ELR (cell line): ENCODE data around the gene SCNN1A.

Source experiments
- DNase-seq: peaks from one replicate; pipeline ENCODE4 v3.0.0-alpha.2; 2015; ENCODE audit warnings: low read depth

Gene SCNN1A

DNA sequence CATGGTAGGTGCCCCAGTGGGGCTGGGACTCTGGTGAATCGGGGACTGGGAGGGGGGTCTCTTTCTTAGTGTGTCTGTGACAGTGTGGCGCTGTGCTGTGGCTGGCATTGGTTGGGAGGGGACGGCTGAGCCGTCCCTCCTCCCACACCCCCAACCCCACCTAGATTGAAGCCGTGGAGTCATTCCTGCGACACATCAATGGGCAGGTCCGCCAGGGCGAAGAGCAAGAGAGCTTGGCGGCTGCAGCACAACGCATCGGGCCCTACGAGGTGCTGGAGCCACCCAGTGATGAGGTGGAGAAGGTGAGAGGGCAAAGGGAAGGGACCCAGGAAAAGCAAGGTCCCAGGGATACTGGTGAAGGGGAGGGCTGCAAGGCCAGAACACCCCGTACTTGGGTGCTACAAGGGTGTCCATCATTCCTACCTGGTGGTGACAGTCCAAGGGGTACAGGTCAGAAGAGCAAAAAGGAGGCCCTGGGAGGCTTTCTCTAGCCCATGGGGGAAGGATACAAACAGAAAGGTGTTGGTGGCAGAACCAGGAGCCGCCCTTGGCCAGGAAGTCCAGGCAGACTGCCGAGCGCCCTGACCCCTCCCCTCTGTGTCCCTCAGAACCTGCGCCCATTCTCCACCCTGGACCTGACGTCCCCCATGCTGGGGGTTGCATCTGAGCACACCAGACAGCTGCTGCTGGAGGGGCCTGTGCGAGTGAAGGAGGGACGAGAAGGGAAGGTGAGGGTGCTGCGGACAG lies 57.5 kb downstream of the SCNN1A start:
- no peak for DNase-seq

DNA sequence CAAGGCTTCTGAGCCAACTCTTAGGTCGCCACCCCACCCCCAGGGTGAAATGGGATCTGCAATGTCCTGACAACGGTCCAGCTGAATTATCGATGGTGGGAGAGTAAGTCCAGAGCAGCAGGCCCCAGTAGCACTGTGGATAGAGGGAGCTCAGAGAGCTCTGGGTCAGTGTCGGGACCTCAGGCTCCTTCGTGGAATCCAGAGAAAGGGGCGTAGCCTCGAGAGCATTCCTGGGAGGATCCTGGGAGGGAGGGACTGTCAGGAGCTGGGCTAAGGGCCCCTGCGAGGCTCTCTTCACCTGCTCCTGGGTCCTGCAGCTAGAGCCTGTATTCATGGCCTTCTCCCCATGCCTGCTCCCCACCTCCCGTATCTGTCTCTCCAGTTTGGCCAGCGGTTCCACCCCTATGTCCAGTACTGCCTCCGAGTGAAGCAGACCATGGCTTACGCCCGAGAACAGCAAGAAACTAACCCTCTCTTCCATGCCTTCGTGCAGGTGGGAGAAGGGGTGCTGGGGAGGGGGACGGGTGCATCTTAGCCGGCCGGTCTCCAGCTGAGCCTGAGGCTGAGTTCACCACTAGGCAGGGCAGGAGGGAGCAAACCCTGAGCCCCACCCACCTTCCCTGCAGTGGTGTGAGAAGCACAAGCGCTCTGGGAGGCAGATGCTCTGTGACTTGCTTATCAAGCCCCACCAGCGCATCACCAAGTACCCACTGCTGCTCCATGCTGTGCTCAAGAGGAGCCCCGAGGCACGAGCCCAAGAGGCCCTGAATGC lies 58.3 kb downstream of the SCNN1A start:
- DNase-seq = no peak

DNA sequence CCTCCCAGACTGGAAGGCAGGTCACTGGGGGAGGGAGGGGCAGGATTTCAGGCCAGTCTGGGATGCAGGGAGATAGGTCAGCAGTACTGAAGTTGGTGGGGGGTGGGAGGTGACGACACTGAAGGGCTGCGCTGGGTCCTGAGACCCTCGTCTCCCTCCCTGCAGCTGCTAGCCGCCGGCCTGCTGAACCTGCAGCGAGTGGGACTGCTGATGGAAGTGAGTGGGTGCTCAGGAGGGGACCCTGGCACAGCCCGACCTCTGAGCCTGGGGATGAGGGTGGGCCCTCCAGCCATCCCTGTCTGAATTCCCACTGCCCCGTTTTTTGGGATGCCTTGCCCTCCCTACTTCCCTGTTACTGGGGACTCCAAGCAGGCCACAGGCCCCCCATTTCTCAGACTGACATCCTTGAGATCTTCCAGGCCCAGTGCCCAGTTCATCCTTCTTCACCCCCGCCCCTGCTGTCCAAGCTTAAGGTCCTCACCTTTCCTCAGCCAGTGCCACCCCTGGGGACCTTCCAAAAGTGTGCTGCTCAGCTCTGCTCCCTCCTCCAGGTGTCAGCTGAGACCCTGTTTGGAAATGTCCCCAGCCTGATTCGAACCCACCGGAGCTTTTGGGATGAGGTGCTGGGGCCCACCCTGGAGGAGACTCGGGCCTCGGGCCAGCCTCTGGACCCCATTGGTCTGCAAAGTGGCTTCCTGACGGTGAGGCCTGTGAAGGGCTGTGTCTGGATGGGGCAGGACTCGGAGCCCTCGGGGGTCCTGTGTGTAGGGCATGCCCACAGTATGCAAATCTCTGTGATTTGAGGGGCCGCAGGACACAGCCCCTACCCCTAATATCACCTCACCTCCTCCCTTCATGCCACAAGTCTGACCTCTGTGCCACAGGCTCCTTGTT lies 59.4 kb downstream of the SCNN1A start:
- no peak for DNase-seq

DNA sequence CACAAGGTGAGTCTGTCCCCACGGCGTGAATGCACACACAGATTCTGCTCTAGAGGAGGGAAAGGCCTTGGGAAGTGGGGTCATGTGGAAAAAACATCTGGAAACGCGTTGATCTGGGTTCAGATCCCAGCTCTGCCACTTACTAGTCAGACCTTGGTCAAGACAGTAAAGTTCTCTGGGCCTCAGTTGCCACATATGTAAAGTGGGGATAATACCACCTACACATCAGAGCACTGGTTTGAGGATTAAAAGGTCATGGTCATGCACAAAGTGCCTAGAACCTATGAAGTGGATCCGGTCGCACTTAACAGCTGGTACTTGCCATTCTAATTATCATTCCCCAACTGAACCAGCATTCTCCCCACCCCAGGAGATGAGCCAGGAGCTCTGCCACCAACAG lies 60.2 kb downstream of the SCNN1A start:
- DNase-seq = no peak

- no peak for DNase-seq
These were observed 60.6 kb downstream of the SCNN1A start for GRCh38 chr12:6314776-6315175.

- DNase-seq = no peak
These were observed 61.9 kb downstream of the SCNN1A start for GRCh38 chr12:6313326-6313940.

- no peak for DNase-seq
These were observed 62.6 kb downstream of the SCNN1A start for GRCh38 chr12:6312529-6313325.

DNA sequence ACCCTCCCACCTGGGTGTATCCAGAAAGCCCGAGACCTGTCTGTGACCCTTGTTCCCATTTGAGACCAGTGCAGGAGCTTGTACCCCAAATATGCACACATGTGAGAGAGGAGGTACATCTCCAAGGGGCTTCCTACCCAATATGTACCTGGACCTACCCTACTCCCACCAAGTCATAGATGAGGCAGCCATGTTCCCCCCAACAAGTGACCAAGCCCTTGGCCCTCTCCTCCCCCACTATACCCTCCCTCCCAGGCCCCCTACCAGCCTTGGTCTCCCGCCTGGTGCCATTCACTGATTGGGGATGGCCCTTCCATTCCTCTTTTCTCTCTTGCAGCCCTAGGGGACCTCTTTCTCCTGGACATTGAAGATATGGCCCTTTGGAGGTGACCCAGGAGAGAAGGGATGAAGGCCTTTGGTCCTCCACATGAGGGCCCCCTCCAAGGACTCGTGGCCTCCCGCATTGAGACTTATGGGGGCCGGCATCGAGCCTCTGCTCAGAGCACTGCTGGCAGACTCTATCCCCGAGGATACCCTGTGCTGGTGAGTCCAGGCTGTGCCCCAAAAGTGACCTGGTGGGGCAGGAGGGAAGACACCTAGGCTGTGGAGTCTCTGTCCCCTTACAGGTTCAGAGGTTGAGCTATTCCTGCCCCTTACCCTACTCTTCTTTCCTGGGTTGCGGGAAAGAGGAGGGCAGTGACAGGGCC lies 63.4 kb downstream of the SCNN1A start:
- no peak for DNase-seq

GRCh38 chr12:6310771-6311610 lies 64.4 kb downstream of the SCNN1A start:
- no peak for DNase-seq

- no peak for DNase-seq
These were observed 67.8 kb downstream of the SCNN1A start for GRCh38 chr12:6307529-6307928.

DNA sequence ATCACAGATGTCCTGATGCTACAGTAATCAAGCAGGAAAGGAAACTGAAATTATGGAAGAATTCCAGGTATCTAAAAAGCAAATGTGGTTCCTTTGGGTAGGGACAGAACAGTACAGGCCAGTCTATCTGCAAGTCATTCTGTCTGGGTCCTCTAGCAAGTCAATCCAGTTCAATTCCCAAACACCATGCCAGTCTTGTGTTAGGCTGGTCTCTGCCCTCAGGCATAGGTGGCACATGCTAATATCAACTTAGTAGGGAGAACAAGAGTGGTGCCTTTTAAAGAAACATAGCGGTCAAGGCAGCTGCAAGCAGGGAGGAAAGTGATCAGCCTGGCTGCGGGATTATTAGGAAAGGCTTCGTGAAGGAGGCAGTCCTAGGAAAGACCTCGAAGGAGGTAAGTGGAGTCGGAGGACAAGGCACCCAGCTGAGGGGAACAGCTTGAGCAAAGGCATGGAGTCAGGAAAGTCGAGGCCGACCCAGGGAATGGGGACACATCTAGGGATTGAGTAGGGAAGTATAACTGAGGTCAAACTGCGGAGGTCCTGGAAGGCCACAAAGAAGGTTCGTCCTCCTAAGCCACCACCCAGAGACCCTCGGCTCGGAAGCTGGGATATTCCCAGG lies 68.7 kb downstream of the SCNN1A start:
- DNase-seq = no peak

GRCh38 chr12:6306151-6306550 lies 69.2 kb downstream of the SCNN1A start:
- DNase-seq = no peak

- no peak for DNase-seq
These were observed 72.3 kb downstream of the SCNN1A start for GRCh38 chr12:6303071-6303470.

GRCh38 chr12:6302621-6303020 lies 72.7 kb downstream of the SCNN1A start:
- no peak for DNase-seq

DNA sequence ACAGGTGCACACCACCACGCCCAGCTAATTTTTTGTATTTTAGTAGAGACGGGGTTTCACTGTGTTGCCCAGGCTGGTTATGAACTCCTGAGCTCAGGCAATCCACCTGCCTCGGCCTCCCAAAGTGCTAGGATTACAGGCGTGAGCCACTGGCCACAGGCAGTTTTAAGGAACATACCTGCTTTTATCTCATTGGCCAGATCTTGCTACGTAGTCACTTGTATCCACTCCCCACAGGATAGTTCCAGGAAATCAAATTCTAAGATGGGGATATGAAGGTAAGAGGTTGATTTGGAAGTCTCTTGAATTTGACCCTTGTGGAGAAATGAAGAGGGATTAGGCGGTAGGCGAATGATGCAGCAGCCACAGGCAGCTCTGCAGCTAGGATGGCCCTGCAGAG lies 73.6 kb downstream of the SCNN1A start:
- DNase-seq = no peak

GRCh38 chr12:6297170-6297569 lies 78.2 kb downstream of the SCNN1A start:
- DNase-seq = no peak
